Measurements from ENCODE around the gene MEIOSIN.

DNA sequence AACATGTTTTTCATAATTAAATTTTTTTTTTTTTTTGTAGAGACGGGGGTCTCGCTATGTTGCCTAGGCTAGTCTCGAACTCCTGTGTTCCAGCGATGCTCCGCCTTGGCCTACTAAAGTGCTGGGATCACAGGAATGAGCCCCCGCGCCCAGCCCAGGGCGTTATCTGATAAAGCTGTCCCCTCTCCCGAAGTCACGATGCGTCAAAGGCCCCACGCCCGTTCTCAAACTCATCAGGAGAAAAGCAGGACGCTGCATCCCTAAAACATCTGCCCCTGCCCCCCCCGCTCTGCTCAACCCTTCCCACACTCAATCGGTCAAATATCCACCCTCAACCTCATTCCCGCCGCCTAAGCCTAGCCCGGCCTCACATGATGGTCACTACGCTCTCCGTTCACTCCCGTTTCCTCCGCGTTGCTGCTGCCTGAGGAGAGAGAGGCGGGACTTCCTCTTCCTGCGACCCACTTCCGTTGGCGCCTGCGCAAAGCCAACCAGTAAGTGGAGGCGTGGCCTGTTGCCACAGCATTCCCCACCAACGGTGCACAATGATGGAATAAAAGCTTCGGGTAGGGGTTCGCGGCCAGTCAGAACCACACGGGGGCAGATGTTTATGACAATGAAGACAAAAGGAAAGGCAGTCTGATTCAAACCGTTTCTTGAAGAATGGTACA is 41.6 kb upstream of the MEIOSIN start, which contains the start of gene SNRPD2:
- TF ChIP-seq EZH2 (IDR thresholded peaks at IDR 0.05; ENCODE audit: insufficient read depth, poor library complexity, severe bottlenecking) (no peak), EZH2phosphoT487 (IDR thresholded peaks at IDR 0.05; ENCODE audit: insufficient read depth, low read depth) (no peak)
